ENCODE data around the gene FAIM2.

FAIM2 gene

GRCh38 chr12:49818241-49818895 is 85.3 kb downstream of the FAIM2 start:
- Histone ChIP-seq H2AFZ (ENCODE audit: low read depth, low read length) (no peak overlapping the region), H3K9me3 (ENCODE audit: low read length) (peaks cover 2% of the 10 kb centered on the region), H3K27me3 (ENCODE audit: insufficient read depth, low read length) (no peaks in the 10 kb centered on the region), H3K36me3 (ENCODE audit: insufficient read depth, low read length) (no peaks in the 10 kb centered on the region), H3K4me1 (ENCODE audit: insufficient read depth, low read length) (no peaks in the 10 kb centered on the region), H3K4me3 (ENCODE audit: low read length) (no peak overlapping the region)

Measured in neuron (in vitro differentiated cells).